Fibroblast of villous mesenchyme (primary cell): ENCODE results near the gene RNF133. TPM values are rescaled to one million over a fixed set of nuclear protein-coding genes. Genes with fewer than 3 reads are reported as not detected.

Source experiments
- DNase-seq: peaks from one replicate; pipeline ENCODE4 v3.0.0-alpha.2; 2010; ENCODE audit warnings: low read depth
- H3K4me3 ChIP-seq: 2 replicates; pipeline ENCODE4 v1.5.1; 2011; ENCODE audit warnings: low read depth, mild to moderate bottlenecking, low read length
- CTCF ChIP-seq: IDR thresholded peaks from 2 replicates; pipeline ENCODE4 v1.5.1; 2012; ENCODE audit warnings: low read depth, mild to moderate bottlenecking, low read length; ENCODE audit not compliant: insufficient read depth
- total RNA-seq: library from RNA; depleted of rRNA; stranded (reverse); fragments of >200 nt; gene quantifications from 2 replicates; pipeline ENCODE4 v1.2.3, GENCODE V29; 2012

RNF133 gene
- total RNA-seq, 1 donor, result 0.86 TPM

GRCh38 chr7:122727354-122727753 is 28.4 kb upstream of the RNF133 start:
- no peak for TF ChIP-seq CTCF
- H3K4me3 ChIP-seq, result no peak overlapping the region
- no peak for DNase-seq

- DNase-seq, result no peak
- H3K4me3 ChIP-seq, result no peak overlapping the region
Observed at GRCh38 chr7:122726881-122727280, 28.0 kb upstream of the RNF133 start.

GRCh38 chr7:122724366-122724765 is 25.4 kb upstream of the RNF133 start:
- no peak for TF ChIP-seq CTCF

More at GRCh38 chr7:122726881-122727280, 28.0 kb upstream of the RNF133 start:
- TF ChIP-seq CTCF, result no peak

GRCh38 chr7:122719010-122719578 is 20.2 kb upstream of the RNF133 start:
- DNase-seq, result no peak
- TF ChIP-seq CTCF, result no peak
- H3K4me3 ChIP-seq, result no peak overlapping the region

More at GRCh38 chr7:122724366-122724765, 25.4 kb upstream of the RNF133 start:
- no peak for DNase-seq
- H3K4me3 ChIP-seq, result no peak overlapping the region

- DNase-seq, result no peak
- TF ChIP-seq CTCF, result no peak
Observed at GRCh38 chr7:122717356-122718089, 18.6 kb upstream of the RNF133 start.

GRCh38 chr7:122715183-122715582 is 16.3 kb upstream of the RNF133 start:
- no peak for DNase-seq
- no peak overlapping the region for H3K4me3 ChIP-seq
- TF ChIP-seq CTCF, result no peak

More at GRCh38 chr7:122717356-122718089, 18.6 kb upstream of the RNF133 start:
- H3K4me3 ChIP-seq, result no peak overlapping the region
